Neuronal stem cell (in vitro differentiated cells): ENCODE data around the gene PDZK1IP1.

Experiments used
- DNase-seq: peaks from one replicate; pipeline ENCODE4 v3.0.0-alpha.2; 2013; ENCODE audit warnings: low spot score
- H2AFZ ChIP-seq: one replicate; pipeline ENCODE4 v1.6.1; 2013; ENCODE audit warnings: mild to moderate bottlenecking, low read length, inconsistent platforms
- H2AK5ac ChIP-seq: 2 replicates; pipeline ENCODE4 v1.6.1; 2013; ENCODE audit warnings: low read depth, mild to moderate bottlenecking, inconsistent platforms, low read length, moderate library complexity, mixed read lengths
- H2BK120ac ChIP-seq: 2 replicates; pipeline ENCODE4 v1.6.1; 2013; ENCODE audit warnings: low read depth, mild to moderate bottlenecking, inconsistent platforms, low read length, moderate library complexity, mixed read lengths
- H2BK12ac ChIP-seq: one replicate; pipeline ENCODE4 v1.6.1; 2013; ENCODE audit warnings: low read length, inconsistent platforms
- H2BK15ac ChIP-seq: 2 replicates; pipeline ENCODE4 v1.6.1; 2013; ENCODE audit warnings: mild to moderate bottlenecking, low read length, inconsistent platforms, mixed read lengths
- H2BK5ac ChIP-seq: one replicate; pipeline ENCODE4 v1.6.1; 2013; ENCODE audit warnings: inconsistent platforms, mild to moderate bottlenecking, low read length, moderate library complexity
- H3K14ac ChIP-seq: one replicate; pipeline ENCODE4 v1.6.1; 2013; ENCODE audit warnings: low read length, inconsistent platforms
- H3K18ac ChIP-seq: 2 replicates; pipeline ENCODE4 v1.6.1; 2013; ENCODE audit warnings: low read length, inconsistent platforms
- H3K23ac ChIP-seq: 2 replicates; pipeline ENCODE4 v1.6.1; 2013; ENCODE audit warnings: low read depth, mild to moderate bottlenecking, mixed read lengths, low read length, inconsistent platforms; ENCODE audit not compliant: poor library complexity
- H3K27ac ChIP-seq: replicated peaks from 3 replicates; pipeline ENCODE4 v1.5.1; 2013; ENCODE audit warnings: low read length, inconsistent platforms
- H3K27me3 ChIP-seq, 3 experiments: 2 replicates each; pipeline ENCODE4 v1.6.1; 2013; ENCODE audit warnings: low read length in 3 of 3, mild to moderate bottlenecking in 2 of 3, inconsistent platforms in 1 of 3, low read depth in 1 of 3, mixed read lengths in 1 of 3, moderate library complexity in 1 of 3; ENCODE audit not compliant: control insufficient read depth in 3 of 3, insufficient read depth in 3 of 3
- H3K36me3 ChIP-seq, 2 donors: replicated peaks in 1 of 2; 2 replicates each; pipeline ENCODE4 v1.6.1; 2013; ENCODE audit warnings: low read length in 2 of 2; ENCODE audit not compliant: control insufficient read depth in 2 of 2, insufficient read depth in 2 of 2
- H3K4ac ChIP-seq: 2 replicates; pipeline ENCODE4 v1.6.1; 2013; ENCODE audit warnings: inconsistent platforms, mild to moderate bottlenecking, low read length, moderate library complexity
- H3K4me1 ChIP-seq, 2 donors: 1 replicate in 1 of 2; 2 replicates in 1 of 2; pipeline ENCODE4 v1.6.1; 2013; ENCODE audit warnings: low read length in 2 of 2, low read depth in 1 of 2; ENCODE audit not compliant: control insufficient read depth in 2 of 2, insufficient read depth in 1 of 2
- H3K4me2 ChIP-seq: one replicate; pipeline ENCODE4 v1.6.1; 2013; ENCODE audit warnings: mild to moderate bottlenecking, low read length, inconsistent platforms; ENCODE audit not compliant: insufficient read depth, poor library complexity, severe bottlenecking
- H3K4me3 ChIP-seq, 2 donors: 2 replicates each; pipeline ENCODE4 v1.5.1; 2013; ENCODE audit warnings: low read length in 2 of 2, mild to moderate bottlenecking in 2 of 2, inconsistent platforms in 1 of 2, moderate library complexity in 1 of 2
- H3K79me1 ChIP-seq: one replicate; pipeline ENCODE4 v1.6.1; 2013; ENCODE audit warnings: low read depth, mild to moderate bottlenecking, inconsistent platforms, low read length, moderate library complexity
- H3K9ac ChIP-seq: one replicate; pipeline ENCODE4 v1.6.1; 2013; ENCODE audit warnings: mild to moderate bottlenecking, low read depth, low read length, inconsistent platforms; ENCODE audit not compliant: poor library complexity
- H3K9me3 ChIP-seq, 2 donors: replicated peaks in 1 of 2; 2 replicates each; pipeline versions ENCODE3 to v1.6.1; 2013; ENCODE audit warnings: low read length in 2 of 2, mild to moderate bottlenecking in 2 of 2, inconsistent platforms in 1 of 2, low read depth in 1 of 2, mixed read lengths in 1 of 2, moderate library complexity in 1 of 2; ENCODE audit not compliant: control insufficient read depth in 2 of 2, insufficient read depth in 1 of 2
- H4K8ac ChIP-seq: one replicate; pipeline ENCODE4 v1.6.1; 2013; ENCODE audit warnings: low read depth, mild to moderate bottlenecking, inconsistent platforms, low read length, moderate library complexity
- H4K91ac ChIP-seq: one replicate; pipeline ENCODE4 v1.6.1; 2013; ENCODE audit warnings: low read length, low read depth, mild to moderate bottlenecking, inconsistent platforms; ENCODE audit not compliant: poor library complexity
- WGBS, 2 donors: extraction: QIAGEN DNeasy Blood & Tissue Kit; methylation state at CpG; one replicate each; pipeline ENCODE4 v1.1.7; 2013; ENCODE audit warnings: missing lambda C conversion rate in 2 of 2, mixed read lengths in 1 of 2; ENCODE audit not compliant: insufficient read length in 2 of 2, insufficient replicate concordance in 1 of 2; ENCODE audit errors: extremely low coverage in 2 of 2; 5-methylcytosine and 5-hydroxymethylcytosine counted together

The PDZK1IP1 gene

GRCh38 chr1:47187926-47188250 is 1.9 kb downstream of the PDZK1IP1 start:
- H2BK5ac ChIP-seq: no peak overlapping the region

GRCh38 chr1:47187231-47187925 is 2.5 kb downstream of the PDZK1IP1 start:
- H2BK120ac ChIP-seq: no peak overlapping the region
- H3K4me2 ChIP-seq: no peak overlapping the region
- H3K4ac ChIP-seq: no peak overlapping the region
- H4K8ac ChIP-seq: no peak overlapping the region
- no peaks in the 10 kb centered on the region for H3K36me3 ChIP-seq
- no peak overlapping the region for H2AK5ac ChIP-seq
- H2BK12ac ChIP-seq: no peak overlapping the region
- no peak overlapping the region for H3K27ac ChIP-seq
- no peak overlapping the region for H2AFZ ChIP-seq
- H2BK5ac ChIP-seq: no peak overlapping the region
- H3K14ac ChIP-seq: no peak overlapping the region
- H3K18ac ChIP-seq: no peak overlapping the region
- WGBS, 2 donors: no CpG with 5 or more reads among the region's 12 CpGs
- H2BK15ac ChIP-seq: no peak overlapping the region
- no peak overlapping the region for H3K9ac ChIP-seq
- DNase-seq: no peak
- no peak overlapping the region for H4K91ac ChIP-seq
- H3K9me3 ChIP-seq: no peaks in the 10 kb centered on the region
- H3K27me3 ChIP-seq: peaks cover 0 to 18% (median 0%) of the 10 kb centered on the region in 3 experiments
- H3K4me3 ChIP-seq: no peak overlapping the region
- H3K23ac ChIP-seq: no peak overlapping the region
- peaks cover 0 to 1% of the 10 kb centered on the region in 2 donors for H3K4me1 ChIP-seq
- no peaks in the 10 kb centered on the region for H3K79me1 ChIP-seq

More at GRCh38 chr1:47187926-47188250, 1.9 kb downstream of the PDZK1IP1 start:
- Histone ChIP-seq H3K4ac (no peak overlapping the region), H3K18ac (no peak overlapping the region), H2BK120ac (no peak overlapping the region), H3K4me1 (peaks cover 3 to 4% of the 10 kb centered on the region in 2 donors), H3K4me2 (no peak overlapping the region), H3K23ac (no peak overlapping the region), H4K91ac (no peak overlapping the region), H4K8ac (no peak overlapping the region), H3K36me3 (no peaks in the 10 kb centered on the region), H3K9me3 (no peaks in the 10 kb centered on the region), H3K27me3 (peaks cover 0 to 18% (median 0%) of the 10 kb centered on the region in 3 experiments), H3K14ac (no peak overlapping the region), H3K4me3 (no peak overlapping the region), H2AK5ac (no peak overlapping the region), H2BK12ac (no peak overlapping the region), H3K9ac (no peak overlapping the region), H3K27ac (no peak overlapping the region), H3K79me1 (no peaks in the 10 kb centered on the region), H2AFZ (no peak overlapping the region), H2BK15ac (no peak overlapping the region)
- no peak for DNase-seq
- WGBS, 2 donors: no CpG with 5 or more reads among the region's 2 CpGs

- no peak for DNase-seq
- WGBS, 2 donors: no CpG with 5 or more reads among the region's 13 CpGs
- Histone ChIP-seq H2BK120ac (no peak overlapping the region), H3K4me3 (no peak overlapping the region), H3K79me1 (no peaks in the 10 kb centered on the region), H3K14ac (no peak overlapping the region), H2AK5ac (peak overlapping the region; percentile 60), H3K4ac (no peak overlapping the region), H3K9me3 (no peaks in the 10 kb centered on the region), H2BK15ac (no peak overlapping the region), H2BK12ac (no peak overlapping the region), H3K4me1 (no peaks in the 10 kb centered on the region), H3K18ac (no peak overlapping the region), H3K27ac (no peak overlapping the region), H3K27me3 (peaks cover 0 to 23% (median 0%) of the 10 kb centered on the region in 3 experiments), H4K91ac (no peak overlapping the region), H3K36me3 (no peaks in the 10 kb centered on the region), H2BK5ac (no peak overlapping the region), H2AFZ (no peak overlapping the region), H3K9ac (no peak overlapping the region), H3K23ac (no peak overlapping the region), H4K8ac (no peak overlapping the region), H3K4me2 (no peak overlapping the region)
Measured at GRCh38 chr1:47186267-47187185, 3.3 kb downstream of the PDZK1IP1 start.
